ENCODE data around the gene SIDT2.

The SIDT2 gene

GRCh38 chr11:117143390-117143789, 35.2 kb upstream of the SIDT2 start:
- peaks cover 21% of the 10 kb centered on the region for H3K4me1 ChIP-seq (ENCODE audit: low read depth, poor library complexity, severe bottlenecking)
- H4K20me1 ChIP-seq (ENCODE audit: insufficient read depth), result no peaks in the 10 kb centered on the region; the same call in 1 of the 2 replicates
- peaks cover 38% of the 10 kb centered on the region for H3K79me2 ChIP-seq (ENCODE audit: insufficient read depth, low read depth)
- H2AFZ ChIP-seq (ENCODE audit: low read depth), result peak overlapping the region; percentile 99
- no peaks in the 10 kb centered on the region for H3K36me3 ChIP-seq (ENCODE audit: insufficient read depth)
- H3K4me3 ChIP-seq (IDR thresholded peaks at IDR 0.05; ENCODE audit: insufficient read depth, low read depth, low read length), result no peak overlapping the region
- no peaks in the 10 kb centered on the region for H3K27me3 ChIP-seq (ENCODE audit: insufficient read depth, low read depth)
- no peak for TF ChIP-seq CTCF (conservative IDR thresholded peaks at IDR 0.05; ENCODE audit: low read depth, low read length)
- peak overlapping the region; percentile 66; the same call in 1 of the 2 replicates for H3K9ac ChIP-seq
- no peak overlapping the region for H3K27ac ChIP-seq
- peak overlapping the region; percentile 78 for H3K4me2 ChIP-seq

GRCh38 chr11:117143871-117144476, 34.6 kb upstream of the SIDT2 start, which contains the start of gene PAFAH1B2:
PAFAH1B2 (plus strand) TSS chr11:117144287; CDS start chr11:117152448, 8,161 bp downstream.
- TF ChIP-seq CTCF (conservative IDR thresholded peaks at IDR 0.05; ENCODE audit: low read depth, low read length), result no peak
- H2AFZ ChIP-seq (ENCODE audit: low read depth), result peak within 1 kb of the TSS; percentile 99
- peak within 1 kb of the TSS; percentile 45; the same call in 1 of the 2 replicates for H3K27ac ChIP-seq
- H3K4me3 ChIP-seq (IDR thresholded peaks at IDR 0.05; ENCODE audit: insufficient read depth, low read depth, low read length), result no peak within 1 kb of the TSS
- peak within 1 kb of the TSS; percentile 80 for H3K4me2 ChIP-seq
- peaks cover 23% of the 10 kb centered on the region for H3K4me1 ChIP-seq (ENCODE audit: low read depth, poor library complexity, severe bottlenecking)
- H3K9ac ChIP-seq, result peak within 1 kb of the TSS; percentile 66; the same call in 1 of the 2 replicates
- no peaks in the 10 kb centered on the region for H3K27me3 ChIP-seq (ENCODE audit: insufficient read depth, low read depth)
- H3K36me3 ChIP-seq (ENCODE audit: insufficient read depth), result no peaks in the 10 kb centered on the region
- H4K20me1 ChIP-seq (ENCODE audit: insufficient read depth), result no peaks in the 10 kb centered on the region; the same call in 1 of the 2 replicates
- H3K79me2 ChIP-seq (ENCODE audit: insufficient read depth, low read depth), result peaks cover 43% of the 10 kb centered on the region

GRCh38 chr11:117144477-117145392, 33.8 kb upstream of the SIDT2 start:
- Histone ChIP-seq H3K27ac (peak overlapping the region; percentile 45; the same call in 1 of the 2 replicates), H3K9ac (peak overlapping the region; percentile 66; the same call in 1 of the 2 replicates), H4K20me1 (ENCODE audit: insufficient read depth) (no peaks in the 10 kb centered on the region; the same call in 1 of the 2 replicates), H3K4me1 (ENCODE audit: low read depth, poor library complexity, severe bottlenecking) (peaks cover 24% of the 10 kb centered on the region), H3K79me2 (ENCODE audit: insufficient read depth, low read depth) (peaks cover 49% of the 10 kb centered on the region), H2AFZ (ENCODE audit: low read depth) (peak overlapping the region; percentile 99; the same call in 1 of the 2 replicates), H3K27me3 (ENCODE audit: insufficient read depth, low read depth) (no peaks in the 10 kb centered on the region), H3K36me3 (ENCODE audit: insufficient read depth) (no peaks in the 10 kb centered on the region), H3K4me3 (IDR thresholded peaks at IDR 0.05; ENCODE audit: insufficient read depth, low read depth, low read length) (no peak overlapping the region), H3K4me2 (peak overlapping the region; percentile 80)
- TF ChIP-seq CTCF (conservative IDR thresholded peaks at IDR 0.05; ENCODE audit: low read depth, low read length), result no peak

- Histone ChIP-seq H4K20me1 (ENCODE audit: insufficient read depth) (no peaks in the 10 kb centered on the region; the same call in 1 of the 2 replicates), H3K4me1 (ENCODE audit: low read depth, poor library complexity, severe bottlenecking) (peaks cover 24% of the 10 kb centered on the region), H3K79me2 (ENCODE audit: insufficient read depth, low read depth) (peaks cover 55% of the 10 kb centered on the region), H3K27ac (peak overlapping the region; percentile 45; the same call in 1 of the 2 replicates), H2AFZ (ENCODE audit: low read depth) (no peak overlapping the region), H3K9ac (peak overlapping the region; percentile 66; the same call in 1 of the 2 replicates), H3K27me3 (ENCODE audit: insufficient read depth, low read depth) (no peaks in the 10 kb centered on the region), H3K4me2 (peak overlapping the region; percentile 80), H3K4me3 (IDR thresholded peaks at IDR 0.05; ENCODE audit: insufficient read depth, low read depth, low read length) (no peak overlapping the region), H3K36me3 (ENCODE audit: insufficient read depth) (no peaks in the 10 kb centered on the region)
- 0 out of 2 replicates have a peak, but pooled peaks have one; percentile 22 for TF ChIP-seq CTCF (conservative IDR thresholded peaks at IDR 0.05; ENCODE audit: low read depth, low read length)
Observed at GRCh38 chr11:117145393-117145761, 33.2 kb upstream of the SIDT2 start.
